Muscle layer of duodenum (tissue), 2 donors: ENCODE data around the gene FAM210B.
A peak's percentile ranks its signal among the peaks of the same experiment; 100 is the strongest.

Experiments
- H3K27ac ChIP-seq: one replicate; pipeline ENCODE4 v1.7.0; 2013; ENCODE audit warnings: mild to moderate bottlenecking, low read length
- H3K27me3 ChIP-seq: one replicate; pipeline ENCODE4 v1.7.0; 2013; ENCODE audit warnings: low read depth, mild to moderate bottlenecking, control low read depth, low read length
- H3K36me3 ChIP-seq, 2 donors: one replicate each; pipeline ENCODE4 v1.7.0; 2013; ENCODE audit warnings: low read length in 2 of 2, control low read depth in 1 of 2, mild to moderate bottlenecking in 1 of 2; ENCODE audit not compliant: insufficient read depth in 2 of 2, control insufficient read depth in 1 of 2
- H3K4me1 ChIP-seq, 2 donors: one replicate each; pipeline ENCODE4 v1.7.0; 2013; ENCODE audit warnings: low read length in 2 of 2, mild to moderate bottlenecking in 2 of 2, control low read depth in 1 of 2, moderate library complexity in 1 of 2; ENCODE audit not compliant: insufficient read depth in 2 of 2, control insufficient read depth in 1 of 2
- H3K4me3 ChIP-seq, 2 donors: one replicate each; pipeline ENCODE4 v1.7.0; 2013; ENCODE audit warnings: low read length in 2 of 2, low read depth in 1 of 2, mild to moderate bottlenecking in 1 of 2
- H3K9me3 ChIP-seq, 2 donors: one replicate each; pipeline ENCODE4 v1.7.0; 2013; ENCODE audit warnings: low read length in 2 of 2, control low read depth in 1 of 2, mild to moderate bottlenecking in 1 of 2; ENCODE audit not compliant: control insufficient read depth in 1 of 2
- donor health status: healthy.

FAM210B gene

GRCh38 chr20:56347628-56348304, 11.0 kb upstream of the FAM210B start:
- Histone ChIP-seq H3K9me3 (no peaks in the 10 kb centered on the region), H3K36me3 (no peaks in the 10 kb centered on the region), H3K27ac (no peak overlapping the region), H3K27me3 (no peaks in the 10 kb centered on the region), H3K4me1 (peaks cover 0 to 10% of the 10 kb centered on the region in 2 donors), H3K4me3 (no peak overlapping the region)

GRCh38 chr20:56348305-56348693, 10.5 kb upstream of the FAM210B start:
- no peaks in the 10 kb centered on the region for H3K27me3 ChIP-seq
- no peaks in the 10 kb centered on the region for H3K9me3 ChIP-seq
- H3K36me3 ChIP-seq = no peaks in the 10 kb centered on the region
- H3K4me1 ChIP-seq = peaks cover 0 to 10% of the 10 kb centered on the region in 2 donors
- H3K4me3 ChIP-seq = peak overlapping the region in 1 of 2 donors; percentile 26
- H3K27ac ChIP-seq = no peak overlapping the region

- Histone ChIP-seq H3K9me3 (no peaks in the 10 kb centered on the region), H3K27me3 (no peaks in the 10 kb centered on the region), H3K36me3 (no peaks in the 10 kb centered on the region), H3K27ac (no peak overlapping the region), H3K4me3 (no peak overlapping the region), H3K4me1 (peaks cover 0 to 6% of the 10 kb centered on the region in 2 donors)
Observed at GRCh38 chr20:56348746-56349145, 10.0 kb upstream of the FAM210B start.

- H3K27me3 ChIP-seq = no peaks in the 10 kb centered on the region
- no peak overlapping the region for H3K4me3 ChIP-seq
- H3K9me3 ChIP-seq = no peaks in the 10 kb centered on the region
- H3K36me3 ChIP-seq = no peaks in the 10 kb centered on the region
- H3K27ac ChIP-seq = no peak overlapping the region
- H3K4me1 ChIP-seq = no peaks in the 10 kb centered on the region
Observed at GRCh38 chr20:56350842-56351241, 7.9 kb upstream of the FAM210B start.

- Histone ChIP-seq H3K27ac (no peak overlapping the region), H3K36me3 (no peaks in the 10 kb centered on the region), H3K4me1 (no peaks in the 10 kb centered on the region), H3K27me3 (no peaks in the 10 kb centered on the region), H3K9me3 (no peaks in the 10 kb centered on the region), H3K4me3 (no peak overlapping the region)
Observed at GRCh38 chr20:56352345-56353055, 6.3 kb upstream of the FAM210B start.

GRCh38 chr20:56353356-56353755, 5.4 kb upstream of the FAM210B start:
- Histone ChIP-seq H3K9me3 (no peaks in the 10 kb centered on the region), H3K4me3 (no peak overlapping the region), H3K27ac (no peak overlapping the region), H3K4me1 (no peaks in the 10 kb centered on the region), H3K27me3 (no peaks in the 10 kb centered on the region), H3K36me3 (no peaks in the 10 kb centered on the region)

GRCh38 chr20:56358070-56358469, 704 bp upstream of the FAM210B start:
- H3K4me3 ChIP-seq = peak overlapping the region; percentile 50 to 91
- H3K36me3 ChIP-seq = peaks cover 3% of the 10 kb centered on the region in 2 donors
- H3K9me3 ChIP-seq = no peaks in the 10 kb centered on the region
- H3K27me3 ChIP-seq = no peaks in the 10 kb centered on the region
- peaks cover 12 to 21% of the 10 kb centered on the region in 2 donors for H3K4me1 ChIP-seq
- H3K27ac ChIP-seq = no peak overlapping the region

GRCh38 chr20:56359212-56360132, 698 bp downstream of the FAM210B start:
- peak overlapping the region; percentile 79 to 91 for H3K4me3 ChIP-seq
- no peaks in the 10 kb centered on the region for H3K9me3 ChIP-seq
- H3K4me1 ChIP-seq = peaks cover 12 to 21% of the 10 kb centered on the region in 2 donors
- H3K36me3 ChIP-seq = peaks cover 3% of the 10 kb centered on the region in 2 donors
- no peaks in the 10 kb centered on the region for H3K27me3 ChIP-seq
- H3K27ac ChIP-seq = peak overlapping the region; percentile 79

- Histone ChIP-seq H3K27me3 (no peaks in the 10 kb centered on the region), H3K4me3 (peak overlapping the region; percentile 79 to 91), H3K36me3 (peaks cover 3 to 7% of the 10 kb centered on the region in 2 donors), H3K9me3 (no peaks in the 10 kb centered on the region), H3K4me1 (peaks cover 12 to 21% of the 10 kb centered on the region in 2 donors), H3K27ac (peak overlapping the region; percentile 54)
Observed at GRCh38 chr20:56360133-56360907, 1.5 kb downstream of the FAM210B start.

GRCh38 chr20:56360908-56361205, 2.1 kb downstream of the FAM210B start:
- H3K27ac ChIP-seq = no peak overlapping the region
- peaks cover 12 to 21% of the 10 kb centered on the region in 2 donors for H3K4me1 ChIP-seq
- H3K9me3 ChIP-seq = no peaks in the 10 kb centered on the region
- H3K36me3 ChIP-seq = peaks cover 3 to 13% of the 10 kb centered on the region in 2 donors
- H3K27me3 ChIP-seq = no peaks in the 10 kb centered on the region
- peak overlapping the region in 1 of 2 donors; percentile 13 for H3K4me3 ChIP-seq
